Measurements from ENCODE around the gene PCK2.
"Not testable (repeated sequence)": the region's sequence is repeated elsewhere in the genome, so short reads cannot be mapped to it uniquely, and the experiment has no call there.

PCK2 gene

GRCh38 chr14:24093901-24094840 lies at the start of gene PCK2:
TSS of gene PCK2 (plus strand) at chr14:24094311. CDS start at chr14:24094406, 95 bp downstream.
- DNase-seq (ENCODE audit: low spot score), result peak; percentile 53

- DNase-seq (ENCODE audit: low spot score), result not testable (repeated sequence)
Measured at GRCh38 chr14:24049002-24049401, 45.1 kb upstream of the PCK2 start.

GRCh38 chr14:24050753-24051152 lies 43.4 kb upstream of the PCK2 start:
- not testable (repeated sequence) for DNase-seq (ENCODE audit: low spot score)

DNA sequence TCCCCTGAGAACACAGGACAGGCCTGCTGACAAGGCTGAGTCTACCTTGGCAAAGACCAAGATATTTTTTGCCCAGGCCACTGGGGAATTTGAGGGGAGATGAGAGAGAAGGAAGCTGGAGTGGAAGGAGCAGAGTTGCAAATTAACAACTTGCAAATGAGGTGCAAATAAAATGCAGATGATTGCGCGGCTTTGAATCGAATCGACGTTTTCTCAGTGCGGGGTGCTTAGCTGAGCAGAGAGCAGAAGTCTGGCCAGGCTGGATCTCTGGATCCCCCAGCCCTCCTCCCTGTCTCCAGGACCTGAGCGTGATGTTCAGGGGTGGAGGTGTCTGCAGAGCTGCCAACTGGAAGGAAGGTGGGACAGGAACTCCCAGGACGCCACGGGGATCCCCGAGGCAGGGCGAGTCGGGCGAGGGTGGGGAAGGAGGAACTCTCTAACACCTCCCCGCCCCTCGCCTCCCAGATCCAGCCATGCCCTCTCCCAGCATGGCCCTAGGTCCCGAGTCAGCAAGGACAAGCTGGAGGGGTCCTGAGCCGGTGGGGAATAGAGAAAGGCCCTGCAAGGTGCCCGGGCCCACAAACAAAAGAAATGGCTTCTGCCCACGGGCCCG lies 42.8 kb upstream of the PCK2 start:
- DNase-seq (ENCODE audit: low spot score), result no peak

DNA sequence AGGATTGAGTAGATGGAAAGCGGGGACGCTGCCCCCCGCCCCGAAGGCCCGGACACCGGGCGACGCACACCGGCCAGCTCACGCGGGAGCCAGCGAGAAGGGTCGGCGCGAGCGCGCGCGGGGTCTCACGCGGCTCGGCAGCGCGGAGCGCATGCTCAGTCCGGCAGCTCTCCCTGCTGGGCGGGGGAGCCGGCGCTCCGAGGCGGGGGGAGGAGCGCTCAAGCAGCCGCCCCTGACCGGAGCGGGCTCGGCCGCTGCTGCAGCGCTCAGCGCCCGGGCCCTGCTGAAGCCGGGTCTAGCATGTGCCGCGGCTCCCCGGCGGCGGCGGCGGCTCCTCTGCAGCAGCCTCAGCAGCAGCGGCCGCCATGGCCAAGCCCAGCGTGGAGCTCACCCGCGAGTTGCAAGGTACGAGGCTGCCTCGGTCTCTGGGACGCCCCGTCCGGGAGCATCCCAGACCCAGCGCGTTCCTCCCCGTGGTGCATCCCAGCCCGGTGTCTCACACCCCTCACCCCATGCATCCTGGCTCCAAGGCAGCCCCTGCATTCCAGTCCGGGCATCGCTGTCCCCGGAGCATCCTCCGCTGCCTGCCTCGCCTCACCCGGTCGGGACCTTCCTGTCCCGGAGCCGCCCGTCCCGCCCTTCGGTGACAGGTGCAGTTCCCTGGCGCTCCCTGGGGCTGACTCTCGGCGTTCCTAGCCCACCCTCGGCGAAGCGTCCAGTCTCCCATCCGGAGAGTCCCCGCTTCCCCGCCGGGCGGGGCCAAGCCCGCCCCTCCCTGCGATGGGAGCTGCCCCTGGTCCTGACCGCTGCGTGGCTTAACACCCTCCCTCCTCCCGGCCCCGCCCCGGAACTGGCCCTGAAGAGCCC lies 42.1 kb upstream of the PCK2 start, which contains the start of gene CARMIL3:
Gene CARMIL3 (plus strand): TSS at position 221 of the 867 bp plus-strand sequence. CDS start 145 bp downstream, at position 366.
- peak; percentile 64 for DNase-seq (ENCODE audit: low spot score)

DNA sequence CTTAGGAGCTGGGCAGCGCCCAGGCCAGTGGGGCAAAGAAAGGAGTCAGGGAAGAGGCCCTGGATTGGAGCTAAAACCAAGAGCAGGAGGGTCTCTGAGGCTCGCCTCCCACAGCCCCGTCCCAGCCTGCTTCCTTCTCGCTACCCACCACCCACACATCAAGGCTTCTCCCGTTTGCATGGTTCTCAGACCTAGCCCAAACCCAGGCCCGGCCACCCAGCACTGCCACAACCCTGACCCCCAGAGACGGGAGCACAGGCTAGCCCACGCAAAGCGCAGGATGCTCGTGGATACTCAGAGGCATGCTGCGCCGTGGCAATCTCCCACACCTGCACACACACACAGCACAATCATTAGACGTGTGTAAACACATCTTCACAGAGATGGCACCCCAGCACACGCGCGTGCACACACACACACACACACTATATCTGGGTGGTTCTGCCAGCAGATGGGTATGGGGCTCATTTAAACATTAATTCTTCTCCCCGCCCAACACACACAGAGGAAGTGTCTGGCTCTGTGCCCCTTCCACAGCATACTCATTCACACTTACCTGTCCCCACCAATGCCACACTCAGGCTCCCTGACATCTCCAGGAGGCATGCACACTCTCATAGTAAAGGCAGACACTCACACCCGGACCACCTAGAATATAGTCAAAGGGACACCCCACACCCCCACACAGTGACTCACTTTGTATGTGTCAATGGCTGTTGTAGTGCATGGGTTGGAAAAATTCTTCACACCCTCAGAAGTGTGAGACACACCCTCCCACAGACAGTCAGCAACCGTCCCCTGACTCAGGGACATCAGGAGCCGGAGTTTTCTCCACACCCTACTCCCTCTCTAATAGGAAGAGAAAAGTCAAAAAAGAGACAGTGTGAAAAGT lies 41.2 kb upstream of the PCK2 start:
- peak; percentile 73 for DNase-seq (ENCODE audit: low spot score)

DNA sequence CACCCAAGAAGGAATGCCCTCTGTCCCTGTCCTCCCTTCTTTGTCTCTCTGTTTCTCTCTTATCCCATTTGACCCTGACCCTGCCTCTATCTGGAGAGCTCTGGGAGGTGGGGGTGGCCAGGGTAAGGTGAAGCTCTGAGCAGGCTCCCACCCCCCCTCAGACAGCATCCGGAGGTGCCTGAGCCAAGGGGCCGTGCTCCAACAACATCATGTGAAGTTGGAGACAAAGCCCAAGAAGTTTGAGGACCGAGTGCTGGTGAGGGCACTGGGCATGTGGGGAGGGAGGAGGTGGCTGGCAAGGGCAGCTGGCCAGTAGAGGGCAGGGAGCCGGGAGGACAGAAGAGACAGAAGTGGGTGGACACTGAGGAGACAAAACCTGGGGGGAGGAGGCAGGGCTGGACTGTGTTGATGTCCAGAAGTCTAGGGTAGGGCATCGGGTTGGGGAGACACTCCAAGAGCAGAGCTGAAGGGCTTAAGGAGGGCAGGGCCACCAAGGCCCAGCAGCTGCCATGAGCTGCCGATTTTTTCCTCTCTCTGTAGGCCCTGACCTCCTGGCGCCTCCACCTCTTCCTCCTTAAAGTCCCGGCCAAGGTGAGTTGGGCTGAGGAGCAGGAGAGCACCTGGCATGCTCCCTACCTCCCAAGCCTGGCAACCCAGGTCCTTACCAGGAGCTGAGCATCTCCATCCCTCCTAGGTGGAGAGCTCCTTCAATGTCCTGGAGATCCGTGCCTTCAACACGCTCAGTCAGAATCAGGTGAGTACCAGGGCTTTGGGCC lies 40.4 kb upstream of the PCK2 start:
- DNase-seq (ENCODE audit: low spot score), result no peak

GRCh38 chr14:24054324-24054641 lies 39.8 kb upstream of the PCK2 start:
- no peak for DNase-seq (ENCODE audit: low spot score)

- DNase-seq (ENCODE audit: low spot score), result no peak
Measured at GRCh38 chr14:24054646-24055045, 39.5 kb upstream of the PCK2 start.

DNA sequence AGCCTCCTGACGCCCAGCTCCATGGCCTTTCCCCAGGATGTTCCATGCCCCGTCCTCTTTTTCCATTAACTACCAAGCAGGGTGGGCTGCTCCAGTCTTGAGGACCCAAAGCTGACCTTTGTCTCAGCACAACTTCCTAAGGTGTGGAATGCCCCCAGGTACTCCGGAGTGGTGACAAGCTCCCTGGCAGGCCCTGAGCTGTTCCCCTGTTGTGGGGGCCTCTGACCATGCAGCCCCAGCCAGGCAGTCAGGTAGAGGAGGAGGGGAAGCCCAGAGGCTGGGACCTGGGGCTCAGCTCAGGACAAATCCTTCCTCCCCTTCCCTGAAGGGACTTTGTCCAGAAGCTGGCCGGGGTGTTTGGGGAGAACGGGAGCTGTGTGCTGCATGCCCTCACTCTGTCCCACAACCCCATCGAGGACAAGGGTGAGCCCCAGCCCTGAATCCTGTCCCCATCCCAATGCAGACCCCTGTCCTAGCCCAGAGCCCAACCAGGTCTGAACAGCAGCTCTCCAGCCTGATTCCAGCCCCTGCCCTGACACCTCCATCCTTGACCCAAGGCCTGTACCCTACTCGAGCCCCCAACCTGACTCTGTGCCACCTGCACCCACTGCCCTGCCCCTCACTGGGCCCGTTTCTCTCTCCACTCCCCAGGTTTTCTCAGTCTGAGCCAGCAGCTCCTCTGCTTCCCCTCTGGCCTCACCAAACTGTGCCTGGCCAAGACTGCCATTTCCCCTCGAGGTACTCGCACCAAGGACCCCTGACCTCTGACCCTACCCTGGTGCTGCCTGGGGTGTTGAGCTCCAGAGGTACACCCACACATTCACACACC lies 37.9 kb upstream of the PCK2 start:
- DNase-seq (ENCODE audit: low spot score), result no peak

GRCh38 chr14:24056800-24057184 lies 37.3 kb upstream of the PCK2 start:
- no peak for DNase-seq (ENCODE audit: low spot score)

- DNase-seq (ENCODE audit: low spot score), result no peak
Measured at GRCh38 chr14:24057271-24057670, 36.8 kb upstream of the PCK2 start.

- DNase-seq (ENCODE audit: low spot score), result no peak
Measured at GRCh38 chr14:24057867-24058259, 36.2 kb upstream of the PCK2 start.

GRCh38 chr14:24058260-24058950 lies 35.7 kb upstream of the PCK2 start:
- DNase-seq (ENCODE audit: low spot score), result peak; percentile 81

DNA sequence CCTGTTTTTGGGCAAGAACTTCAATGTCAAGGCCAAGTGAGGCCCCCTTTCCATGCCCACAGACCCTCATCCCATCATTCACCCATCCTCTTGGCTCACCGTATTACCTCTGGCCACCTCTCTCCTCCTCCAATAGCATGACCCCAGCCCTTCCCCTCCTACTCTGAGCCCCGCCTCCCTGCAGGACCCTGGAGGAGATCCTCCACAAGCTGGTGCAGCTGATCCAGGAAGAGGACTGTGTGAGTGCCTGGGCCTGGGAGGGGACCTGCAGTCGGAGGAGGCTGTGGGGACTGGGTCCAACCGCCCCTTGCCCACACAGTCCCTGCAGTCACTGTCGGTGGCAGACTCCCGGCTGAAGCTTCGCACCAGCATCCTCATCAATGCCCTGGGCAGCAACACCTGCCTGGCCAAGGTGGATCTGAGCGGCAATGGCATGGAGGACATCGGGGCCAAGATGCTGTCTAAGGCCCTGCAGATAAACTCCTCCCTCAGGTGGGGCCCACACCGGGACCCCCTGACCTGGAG lies 35.1 kb upstream of the PCK2 start:
- DNase-seq (ENCODE audit: low spot score), result no peak

DNA sequence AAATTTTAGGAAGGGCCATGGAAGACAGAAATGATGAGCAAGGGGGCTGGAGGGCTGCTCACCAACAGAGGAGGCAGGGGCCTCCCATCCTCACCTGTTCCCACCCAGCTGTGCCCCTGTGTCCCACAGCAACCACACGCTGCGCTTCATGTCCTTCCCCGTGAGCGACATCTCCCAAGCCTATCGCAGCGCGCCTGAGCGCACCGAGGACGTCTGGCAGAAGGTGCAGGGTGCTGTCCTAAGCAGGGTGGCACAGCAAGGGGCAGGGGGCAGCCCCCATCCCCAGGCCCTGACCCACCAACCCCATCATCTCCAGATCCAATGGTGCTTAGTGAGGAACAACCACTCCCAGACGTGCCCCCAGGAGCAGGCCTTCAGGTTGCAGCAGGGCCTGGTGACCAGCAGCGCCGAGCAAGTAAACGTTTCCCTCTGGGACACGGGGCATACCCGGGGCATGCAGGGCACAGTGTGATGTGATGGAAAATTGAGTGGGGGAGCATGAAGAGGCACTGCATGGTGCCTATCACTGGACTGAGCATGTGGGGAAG lies 34.2 kb upstream of the PCK2 start:
- no peak for DNase-seq (ENCODE audit: low spot score)

DNA sequence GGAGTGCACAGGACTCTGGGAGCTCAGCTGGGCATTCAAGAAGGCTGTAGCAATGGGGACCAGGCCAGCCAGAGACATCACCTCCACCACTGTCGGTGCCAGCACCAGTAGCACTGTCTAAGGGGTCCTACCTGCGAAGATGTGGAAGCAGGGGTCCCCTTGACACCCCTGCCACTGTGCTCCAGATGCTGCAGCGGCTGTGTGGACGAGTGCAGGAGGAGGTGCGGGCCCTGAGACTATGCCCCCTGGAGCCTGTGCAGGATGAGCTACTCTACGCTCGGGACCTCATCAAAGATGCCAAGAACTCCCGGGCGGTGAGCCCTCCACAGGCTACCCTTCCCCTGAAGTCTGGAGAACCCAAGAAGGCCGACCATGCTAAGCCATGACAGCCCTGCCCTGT lies 33.7 kb upstream of the PCK2 start:
- DNase-seq (ENCODE audit: low spot score), result no peak

All from CD4-positive, alpha-beta T cell treated with Interleukin-15 for 4 hours (primary cell).